Panc1 (cell line): ENCODE results near the gene BLNK. TPM values are rescaled to one million over a fixed set of nuclear protein-coding genes. Genes with fewer than 3 reads are reported as not detected.

Source experiments
- ATAC-seq: fragments of 200-7000 bp; cut with Tn5 transposase; 2 replicates; pipeline ENCODE4 v1.9.1; 2020; ENCODE audit warnings: mild to moderate bottlenecking, moderate library complexity
- BruUV-seq: library from RNA; stranded (reverse); fragments of 400-500 nt; replicated peaks from 2 replicates; lab custom pipeline; 2021; lab: Mats Ljungman, UMichigan
- CTCF ChIA-PET: fragments of 300-600 bp; sonication (Branson Sonifier 250); formaldehyde crosslinking; loops from one replicate; lab custom pipeline; 2022; ENCODE audit warnings: antibody characterized with exemption; lab: Charles Lee
- POLR2A ChIA-PET: fragments of 300-600 bp; sonication (Branson Sonifier 250); formaldehyde crosslinking; loops from one replicate; lab custom pipeline; 2022; ENCODE audit warnings: antibody characterized with exemption; lab: Charles Lee
- DNase-seq: peaks from one replicate; pipeline ENCODE4 v3.0.0-alpha.2; 2010; ENCODE audit warnings: low read depth, low spot score
- H3K27ac ChIP-seq: 2 replicates; pipeline ENCODE4 v1.5.1; 2011; ENCODE audit warnings: mild to moderate bottlenecking, low read length, inconsistent platforms
- H3K27me3 ChIP-seq: fragments of 200-500 bp; sonication (Bioruptor generic); 2 replicates; pipeline ENCODE4 v1.6.0; 2014; ENCODE audit warnings: low read length, inconsistent platforms; ENCODE audit not compliant: control insufficient read depth, insufficient read depth
- H3K36me3 ChIP-seq: fragments of 200-500 bp; sonication (Bioruptor generic); 2 replicates; pipeline ENCODE4 v1.5.1; 2014; ENCODE audit warnings: inconsistent platforms, mild to moderate bottlenecking, low read length, moderate library complexity; ENCODE audit not compliant: control insufficient read depth, insufficient read depth
- H3K4me1 ChIP-seq: 2 replicates; pipeline ENCODE4 v1.5.1; 2011; ENCODE audit warnings: inconsistent platforms, mild to moderate bottlenecking, low read length, moderate library complexity; ENCODE audit not compliant: control insufficient read depth, insufficient read depth
- H3K4me3 ChIP-seq, 2 experiments: 2 replicates each; pipeline ENCODE4 v1.5.1; 2011 to 2012; ENCODE audit warnings: low read depth in 2 of 2, low read length in 2 of 2, mild to moderate bottlenecking in 2 of 2, inconsistent platforms in 1 of 2, moderate library complexity in 1 of 2
- H3K9me3 ChIP-seq: fragments of 200-500 bp; sonication (Bioruptor generic); 2 replicates; pipeline ENCODE4 v1.5.1; 2014; ENCODE audit warnings: low read depth, mild to moderate bottlenecking, inconsistent platforms, low read length, moderate library complexity; ENCODE audit not compliant: control insufficient read depth, insufficient read depth
- CTCF ChIP-seq: fragments of 450-650 bp; IDR thresholded peaks from 2 replicates; pipeline ENCODE4 v1.5.1; 2017; ENCODE audit warnings: mild to moderate bottlenecking
- POLR2AphosphoS5 ChIP-seq: IDR thresholded peaks from 2 replicates; pipeline ENCODE4 v1.6.1; 2012; ENCODE audit warnings: mild to moderate bottlenecking, low read depth, low read length, moderate library complexity
- REST ChIP-seq, 2 experiments: IDR thresholded peaks; 2 replicates each; pipeline ENCODE4 v1.6.1; 2011 to 2012; ENCODE audit warnings: low read depth in 2 of 2, control low read depth in 1 of 2, low read length in 1 of 2, mild to moderate bottlenecking in 1 of 2, moderate library complexity in 1 of 2; ENCODE audit not compliant: insufficient read depth in 1 of 2
- SIN3A ChIP-seq: IDR thresholded peaks from 2 replicates; pipeline ENCODE4 v1.6.1; 2012; ENCODE audit warnings: low read depth, mild to moderate bottlenecking, low read length, moderate library complexity, borderline replicate concordance; ENCODE audit not compliant: insufficient read depth
- TCF7L2 ChIP-seq: IDR thresholded peaks from 2 replicates; pipeline ENCODE4 v1.6.1; 2011; ENCODE audit warnings: mild to moderate bottlenecking, low read depth, low read length, inconsistent platforms
- in situ Hi-C: cut with HindIII; loops from 2 replicates; pipeline ENCODE4 v1.10.0; 2016; ENCODE audit warnings: low sequenced_read_pairs, low pct_unique_long_range_greater_than_20kb
- intact Hi-C: fragments of 100-400 bp; cut with micrococcal nuclease; formaldehyde crosslinking; loops from one replicate; pipeline ENCODE4 v1.10.0; 2022; ENCODE audit not compliant: unreplicated experiment
- total RNA-seq: library from RNA; stranded (reverse); gene quantifications from one replicate; pipeline ENCODE4 v1.2.1, GENCODE V29; 2021; ENCODE audit not compliant: unreplicated experiment

Gene BLNK
- total RNA-seq, 1 experiment from 2014 or later: 0.10 TPM

- intact Hi-C loops: no loop called here
- Histone ChIP-seq H3K27ac (no peak overlapping the region), H3K9me3 (no peaks in the 10 kb centered on the region), H3K27me3 (no peaks in the 10 kb centered on the region), H3K36me3 (no peaks in the 10 kb centered on the region), H3K4me1 (no peaks in the 10 kb centered on the region), H3K4me3 (no peak overlapping the region)
- CTCF ChIA-PET: no interaction called here
- TF ChIP-seq SIN3A (no peak), REST (IDR thresholded peaks at IDR 0.05; ENCODE audit: insufficient read depth in 1 of 2, low read depth in 2 of 2, low read length in 1 of 2) (no peak), POLR2AphosphoS5 (no peak), CTCF (no peak), TCF7L2 (no peak)
- POLR2A ChIA-PET: no interaction called here
- ATAC-seq (no peak), DNase-seq (no peak)
- in situ Hi-C loops: no loop called here
- BruUV-seq: no TSS peak
These were observed 34.5 kb downstream of the BLNK start for GRCh38 chr10:96236876-96237275.

GRCh38 chr10:96236090-96236478, 35.3 kb downstream of the BLNK start:
- ATAC-seq (no peak), DNase-seq (no peak)
- Histone ChIP-seq H3K9me3 (no peaks in the 10 kb centered on the region), H3K4me3 (no peak overlapping the region), H3K36me3 (no peaks in the 10 kb centered on the region), H3K4me1 (no peaks in the 10 kb centered on the region), H3K27ac (no peak overlapping the region), H3K27me3 (no peaks in the 10 kb centered on the region)
- POLR2A ChIA-PET: no interaction called here
- CTCF ChIA-PET: no interaction called here
- in situ Hi-C loops (no loop called here), intact Hi-C loops (no loop called here)
- TF ChIP-seq POLR2AphosphoS5 (no peak), CTCF (no peak)
- BruUV-seq: no TSS peak
